Measurements from ENCODE around the gene TBC1D10A. TPM values are rescaled to one million over a fixed set of nuclear protein-coding genes. Genes with fewer than 3 reads are reported as not detected.

Gene TBC1D10A
- total RNA-seq, 1 experiment from 2014 or later = 24.3 TPM

DNA sequence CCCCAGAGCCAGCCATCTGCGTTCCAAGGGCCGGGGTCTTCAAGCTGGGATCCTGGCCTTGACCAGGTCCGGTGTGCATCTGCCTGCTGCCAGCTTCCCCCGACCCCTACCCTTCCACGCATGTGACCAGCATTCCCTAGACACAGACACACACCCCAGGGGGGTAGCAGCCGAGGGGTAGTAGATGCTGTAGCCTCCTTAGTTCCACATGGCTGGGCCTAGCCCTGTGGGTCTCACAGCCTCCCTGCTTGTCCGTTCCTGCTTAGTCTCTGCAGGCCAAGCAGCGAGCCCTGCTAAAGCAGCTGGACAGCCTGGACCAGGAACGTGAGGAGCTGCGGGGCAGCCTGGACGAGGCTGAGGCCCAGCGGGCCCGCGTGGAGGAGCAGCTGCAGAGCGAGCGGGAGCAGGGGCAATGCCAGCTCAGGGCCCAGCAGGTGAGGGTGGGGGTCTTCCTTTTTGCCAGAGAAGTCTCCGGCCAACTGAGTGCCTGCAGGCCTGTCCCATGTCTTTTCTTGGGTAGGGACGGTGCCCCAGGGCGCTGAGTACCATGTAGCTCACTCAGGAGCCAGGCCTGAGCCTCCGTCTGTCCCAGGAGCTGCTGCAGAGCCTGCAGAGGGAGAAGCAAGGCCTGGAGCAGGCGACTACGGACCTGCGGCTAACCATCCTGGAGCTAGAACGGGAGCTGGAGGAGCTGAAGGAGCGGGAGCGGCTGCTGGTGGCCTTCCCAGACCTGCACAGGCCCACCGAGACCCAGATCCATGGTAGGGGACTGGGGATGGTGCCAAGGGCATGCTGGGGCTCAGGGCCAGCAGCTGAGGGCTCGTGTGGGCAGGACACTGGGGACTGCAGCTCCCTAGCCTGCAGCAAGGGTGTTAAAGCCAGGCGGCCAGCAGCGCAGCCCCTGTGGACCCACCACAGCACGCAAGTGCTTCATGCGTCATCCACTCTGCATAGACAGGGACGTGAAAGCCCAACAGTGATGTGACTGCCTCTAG, 46.9 kb upstream of the TBC1D10A start:
- Histone ChIP-seq H3K9me3 (ENCODE audit: insufficient read depth, low read depth) (no peaks in the 10 kb centered on the region), H3K27me3 (ENCODE audit: insufficient read depth, low read depth) (no peaks in the 10 kb centered on the region), H2AFZ (no peak overlapping the region), H3K4me2 (no peak overlapping the region), H4K20me1 (ENCODE audit: insufficient read depth) (0 out of 2 replicates have a peak, but pooled peaks cover 5% of the 10 kb centered on the region), H3K9me2 (ENCODE audit: insufficient read depth) (no peaks in the 10 kb centered on the region), H3K4me3 (no peak overlapping the region), H3K79me2 (ENCODE audit: low read depth) (no peaks in the 10 kb centered on the region), H3K36me3 (ENCODE audit: low read depth) (no peaks in the 10 kb centered on the region), H3F3A (ENCODE audit: insufficient read depth, low read depth) (no peaks in the 10 kb centered on the region; the same call in 1 of the 2 replicates), H3K27ac (no peak overlapping the region), H3K4me1 (replicated peaks; ENCODE audit: insufficient read depth) (no peaks in the 10 kb centered on the region)
- BruUV-seq (replicated peaks) = no TSS peak
- CTCF ChIA-PET = no interaction called here
- DNase-seq = no peak
- intact Hi-C loops (cut with micrococcal nuclease; ENCODE audit: unreplicated experiment) = no loop called here
- POLR2A ChIA-PET (ENCODE audit: unreplicated experiment) = no interaction called here
- no peak for TF ChIP-seq EZH2 (IDR thresholded peaks at IDR 0.05; ENCODE audit: low read depth)
- TF ChIP-seq, protein P1, sequence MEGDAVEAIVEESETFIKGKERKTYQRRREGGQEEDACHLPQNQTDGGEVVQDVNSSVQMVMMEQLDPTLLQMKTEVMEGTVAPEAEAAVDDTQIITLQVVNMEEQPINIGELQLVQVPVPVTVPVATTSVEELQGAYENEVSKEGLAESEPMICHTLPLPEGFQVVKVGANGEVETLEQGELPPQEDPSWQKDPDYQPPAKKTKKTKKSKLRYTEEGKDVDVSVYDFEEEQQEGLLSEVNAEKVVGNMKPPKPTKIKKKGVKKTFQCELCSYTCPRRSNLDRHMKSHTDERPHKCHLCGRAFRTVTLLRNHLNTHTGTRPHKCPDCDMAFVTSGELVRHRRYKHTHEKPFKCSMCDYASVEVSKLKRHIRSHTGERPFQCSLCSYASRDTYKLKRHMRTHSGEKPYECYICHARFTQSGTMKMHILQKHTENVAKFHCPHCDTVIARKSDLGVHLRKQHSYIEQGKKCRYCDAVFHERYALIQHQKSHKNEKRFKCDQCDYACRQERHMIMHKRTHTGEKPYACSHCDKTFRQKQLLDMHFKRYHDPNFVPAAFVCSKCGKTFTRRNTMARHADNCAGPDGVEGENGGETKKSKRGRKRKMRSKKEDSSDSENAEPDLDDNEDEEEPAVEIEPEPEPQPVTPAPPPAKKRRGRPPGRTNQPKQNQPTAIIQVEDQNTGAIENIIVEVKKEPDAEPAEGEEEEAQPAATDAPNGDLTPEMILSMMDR (conservative IDR thresholded peaks at IDR 0.05) = no peak

DNA sequence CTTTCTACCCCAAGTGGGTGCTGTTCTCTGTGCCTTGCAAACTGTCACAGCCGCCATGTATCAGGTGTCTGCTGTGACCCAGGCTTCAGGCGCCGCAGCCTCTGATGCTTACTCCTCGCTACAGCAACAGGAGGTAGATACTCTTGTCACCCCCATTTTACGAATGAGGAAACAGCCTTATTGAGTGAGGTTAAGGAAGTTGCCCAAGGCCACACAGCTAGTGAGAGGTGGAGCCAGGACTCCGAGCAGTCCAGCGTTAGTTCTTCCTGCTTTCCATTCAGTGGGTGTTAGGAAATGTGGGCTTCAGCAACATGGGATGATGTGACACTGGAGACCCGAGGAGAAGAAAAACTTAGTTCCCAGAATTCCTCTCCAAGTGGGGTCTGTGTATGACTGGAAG, 46.2 kb upstream of the TBC1D10A start:
- Histone ChIP-seq H3K27me3 (ENCODE audit: insufficient read depth, low read depth) (no peaks in the 10 kb centered on the region), H3K4me3 (no peak overlapping the region), H2AFZ (no peak overlapping the region), H3K9me2 (ENCODE audit: insufficient read depth) (no peaks in the 10 kb centered on the region), H4K20me1 (ENCODE audit: insufficient read depth) (0 out of 2 replicates have a peak, but pooled peaks cover 5% of the 10 kb centered on the region), H3K9me3 (ENCODE audit: insufficient read depth, low read depth) (no peaks in the 10 kb centered on the region), H3K36me3 (ENCODE audit: low read depth) (no peaks in the 10 kb centered on the region), H3K27ac (no peak overlapping the region), H3F3A (ENCODE audit: insufficient read depth, low read depth) (no peaks in the 10 kb centered on the region; the same call in 1 of the 2 replicates), H3K4me1 (replicated peaks; ENCODE audit: insufficient read depth) (no peaks in the 10 kb centered on the region), H3K4me2 (no peak overlapping the region), H3K79me2 (ENCODE audit: low read depth) (no peaks in the 10 kb centered on the region)
- BruUV-seq (replicated peaks) = no TSS peak
- TF ChIP-seq, protein P1 (conservative IDR thresholded peaks at IDR 0.05) = no peak
- TF ChIP-seq EZH2 (IDR thresholded peaks at IDR 0.05; ENCODE audit: low read depth) = no peak
- ChIA-PET CTCF (no interaction called here), POLR2A (ENCODE audit: unreplicated experiment) (no interaction called here)
- DNase-seq = no peak
- intact Hi-C loops (cut with micrococcal nuclease; ENCODE audit: unreplicated experiment) = no loop called here

DNA sequence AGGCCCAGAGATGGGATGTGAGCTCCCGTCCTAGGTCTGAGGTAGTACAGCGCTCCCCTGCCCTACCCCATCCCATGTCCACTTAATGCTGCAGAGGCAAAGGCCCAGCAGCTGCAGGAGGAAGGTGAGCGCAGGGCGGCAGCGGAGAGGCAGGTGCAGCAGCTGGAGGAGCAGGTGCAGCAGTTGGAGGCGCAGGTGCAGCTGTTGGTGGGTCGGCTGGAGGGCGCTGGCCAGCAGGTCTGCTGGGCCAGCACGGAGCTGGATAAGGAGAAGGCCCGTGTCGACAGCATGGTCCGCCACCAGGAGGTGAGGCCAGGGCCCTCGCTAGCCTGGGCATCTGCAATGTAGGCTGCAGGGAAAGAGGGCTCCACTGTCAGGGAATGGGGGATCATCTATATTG, 45.2 kb upstream of the TBC1D10A start:
- Histone ChIP-seq H4K20me1 (ENCODE audit: insufficient read depth) (0 out of 2 replicates have a peak, but pooled peaks cover 5% of the 10 kb centered on the region), H3K27ac (no peak overlapping the region), H3K36me3 (ENCODE audit: low read depth) (no peaks in the 10 kb centered on the region), H3K79me2 (ENCODE audit: low read depth) (no peaks in the 10 kb centered on the region), H3K4me3 (no peak overlapping the region), H2AFZ (no peak overlapping the region), H3K9me3 (ENCODE audit: insufficient read depth, low read depth) (no peaks in the 10 kb centered on the region), H3K27me3 (ENCODE audit: insufficient read depth, low read depth) (no peaks in the 10 kb centered on the region), H3F3A (ENCODE audit: insufficient read depth, low read depth) (no peaks in the 10 kb centered on the region; the same call in 1 of the 2 replicates), H3K9me2 (ENCODE audit: insufficient read depth) (no peaks in the 10 kb centered on the region), H3K4me2 (no peak overlapping the region), H3K4me1 (replicated peaks; ENCODE audit: insufficient read depth) (no peaks in the 10 kb centered on the region)
- intact Hi-C loops (cut with micrococcal nuclease; ENCODE audit: unreplicated experiment) = no loop called here
- TF ChIP-seq EZH2 (IDR thresholded peaks at IDR 0.05; ENCODE audit: low read depth) = no peak
- TF ChIP-seq, protein P1 (conservative IDR thresholded peaks at IDR 0.05) = no peak
- no TSS peak for BruUV-seq (replicated peaks)
- CTCF ChIA-PET = no interaction called here
- DNase-seq = no peak
- POLR2A ChIA-PET (ENCODE audit: unreplicated experiment) = no interaction called here

Data from PC-9 (cell line).